Measurements from ENCODE around the gene RTN4.

The RTN4 gene

GRCh38 chr2:55049043-55049820, 1.0 kb downstream of the RTN4 start:
- peak; percentile 87 for TF ChIP-seq CTCF (conservative IDR thresholded peaks at IDR 0.05; ENCODE audit: low read depth, low read length)
- peak; percentile 85 for DNase-seq (ENCODE audit: low read depth)
- peak overlapping the region; percentile 93 for H3K4me3 ChIP-seq (ENCODE audit: low read depth, low read length)

GRCh38 chr2:55048508-55049042, 1.7 kb downstream of the RTN4 start:
- TF ChIP-seq CTCF (conservative IDR thresholded peaks at IDR 0.05; ENCODE audit: low read depth, low read length): peak; percentile 37
- peak; percentile 56 for DNase-seq (ENCODE audit: low read depth)
- H3K4me3 ChIP-seq (ENCODE audit: low read depth, low read length): peak overlapping the region; percentile 93

GRCh38 chr2:55047677-55048299, 2.5 kb downstream of the RTN4 start:
- TF ChIP-seq CTCF (conservative IDR thresholded peaks at IDR 0.05; ENCODE audit: low read depth, low read length): no peak
- peak overlapping the region; percentile 93 for H3K4me3 ChIP-seq (ENCODE audit: low read depth, low read length)
- DNase-seq (ENCODE audit: low read depth): peak; percentile 61

DNA sequence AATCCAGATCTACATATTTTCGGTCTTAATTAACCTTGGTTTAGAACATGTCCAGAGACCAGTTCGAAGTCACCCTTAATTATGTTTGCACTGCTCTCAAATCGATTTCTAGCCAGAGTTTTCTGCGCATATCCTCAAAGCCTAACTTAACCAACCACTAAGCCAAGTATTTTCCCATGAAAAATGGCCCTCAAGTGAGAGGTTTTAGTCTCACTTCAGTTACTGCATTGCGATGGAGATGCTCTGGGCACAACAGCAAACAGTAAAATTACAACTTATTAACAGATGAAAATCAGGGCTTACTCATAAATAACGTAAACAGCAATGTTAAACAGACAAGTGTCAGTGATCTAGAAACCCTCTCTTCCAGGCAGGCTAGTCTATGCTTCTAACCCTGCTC, 4.5 kb downstream of the RTN4 start:
- peak overlapping the region; percentile 93 for H3K4me3 ChIP-seq (ENCODE audit: low read depth, low read length)
- no peak for TF ChIP-seq CTCF (conservative IDR thresholded peaks at IDR 0.05; ENCODE audit: low read depth, low read length)
- no peak for DNase-seq (ENCODE audit: low read depth)

GRCh38 chr2:55043841-55044240, 6.4 kb downstream of the RTN4 start:
- no peak for DNase-seq (ENCODE audit: low read depth)
- no peak for TF ChIP-seq CTCF (conservative IDR thresholded peaks at IDR 0.05; ENCODE audit: low read depth, low read length)
- no peak overlapping the region for H3K4me3 ChIP-seq (ENCODE audit: low read depth, low read length)

GRCh38 chr2:55038428-55038827, 11.8 kb downstream of the RTN4 start:
- no peak for DNase-seq (ENCODE audit: low read depth)
- TF ChIP-seq CTCF (conservative IDR thresholded peaks at IDR 0.05; ENCODE audit: low read depth, low read length): no peak
- H3K4me3 ChIP-seq (ENCODE audit: low read depth, low read length): no peak overlapping the region
